Measurements from ENCODE around the gene CUL5.
"Not testable (repeated sequence)": the region's sequence is repeated elsewhere in the genome, so short reads cannot be mapped to it uniquely, and the experiment has no call there.

The CUL5 gene

DNA sequence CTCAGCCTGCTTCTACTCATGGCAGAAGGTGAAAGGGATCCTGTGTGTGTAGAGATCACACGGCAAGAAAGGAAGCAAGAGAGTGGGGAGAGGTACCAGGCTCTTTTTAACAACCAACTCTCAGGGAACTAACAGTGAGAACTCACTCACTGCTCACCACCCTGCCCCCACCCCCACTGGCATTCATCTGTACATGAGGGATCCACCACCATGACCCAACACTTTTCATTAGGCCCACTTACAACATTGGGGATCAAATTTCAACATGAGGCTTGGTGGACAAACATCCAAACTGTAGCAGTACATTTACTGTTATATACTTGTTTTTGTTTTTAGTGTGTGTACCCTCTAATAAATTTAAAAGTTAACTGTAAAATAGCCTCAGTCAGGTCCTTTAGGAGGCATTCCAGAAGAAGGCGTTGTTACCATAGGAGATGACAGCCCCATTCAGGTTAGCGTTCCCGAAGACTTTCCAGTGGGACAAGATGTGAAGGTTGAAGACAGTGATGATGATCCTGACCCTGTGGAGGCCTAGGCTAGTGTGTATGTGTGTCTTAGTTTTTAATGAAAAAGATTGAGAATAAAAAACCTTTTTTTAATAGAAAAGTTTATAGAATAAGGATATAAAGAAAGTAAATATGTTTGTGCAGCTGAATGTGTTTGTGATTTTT lies 11.3 kb downstream of the CUL5 start:
- no peak for TF ChIP-seq CTCF (IDR thresholded peaks at IDR 0.05; ENCODE audit: insufficient read depth, low read depth, low read length, missing control alignments)
- DNase-seq (ENCODE audit: low read depth), result peak; percentile 5
- H3K4me3 ChIP-seq (ENCODE audit: low read length), result no peak overlapping the region

DNA sequence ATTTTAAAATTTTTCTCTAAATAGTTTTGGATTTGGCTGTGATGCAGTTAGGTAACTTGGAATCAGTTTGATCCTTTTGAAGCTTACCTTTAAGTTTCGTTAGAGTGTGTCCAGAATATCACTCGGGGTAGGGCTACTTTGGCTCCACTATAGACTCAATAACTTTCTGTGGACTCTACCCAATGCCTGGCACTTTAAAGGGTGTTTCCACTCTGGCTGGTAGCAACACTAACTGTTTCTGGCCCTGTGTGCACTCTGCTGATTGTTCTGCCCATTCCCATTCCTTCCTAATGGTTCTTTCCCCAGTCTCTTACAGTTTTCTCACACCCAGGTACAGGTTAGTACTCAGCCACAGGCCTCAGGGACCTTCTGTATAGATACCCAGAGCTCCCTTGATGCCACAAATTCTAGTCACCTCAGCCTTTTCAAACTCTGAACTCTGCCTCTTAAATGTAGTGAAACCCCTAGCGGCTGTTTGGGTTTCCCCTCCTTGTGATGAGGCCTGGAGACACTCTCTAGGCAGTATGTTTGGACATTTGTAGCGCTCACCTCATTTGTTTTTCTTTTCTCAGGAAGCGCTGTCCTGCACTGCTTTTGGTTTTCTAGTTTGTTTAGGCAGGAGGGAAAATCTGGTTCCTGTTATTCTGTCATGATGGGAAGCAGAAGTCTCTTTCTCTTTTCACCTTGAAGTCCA lies 16.8 kb downstream of the CUL5 start:
- DNase-seq (ENCODE audit: low read depth), result no peak
- TF ChIP-seq CTCF (IDR thresholded peaks at IDR 0.05; ENCODE audit: insufficient read depth, low read depth, low read length, missing control alignments), result no peak
- no peak overlapping the region for H3K4me3 ChIP-seq (ENCODE audit: low read length)

DNA sequence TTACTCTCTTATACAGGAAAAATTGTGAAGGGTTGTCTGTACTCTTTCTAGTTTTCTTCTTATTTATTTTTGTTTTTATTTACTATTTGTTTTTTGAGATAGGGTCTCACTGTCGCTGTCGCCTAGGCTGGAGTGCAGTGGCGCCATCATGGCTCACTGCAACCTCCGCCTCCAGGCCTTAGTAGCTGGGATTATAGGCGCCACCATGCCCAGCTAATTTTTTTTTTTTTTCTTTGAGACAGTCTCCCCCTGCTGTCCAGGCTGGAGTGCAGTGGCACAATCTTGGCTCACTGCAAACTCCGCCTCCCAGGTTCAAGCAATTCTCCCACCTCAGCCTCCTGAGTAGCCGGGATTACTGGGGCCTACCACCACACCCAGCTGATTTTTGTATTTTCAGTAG lies 18.4 kb downstream of the CUL5 start:
- no peak overlapping the region for H3K4me3 ChIP-seq (ENCODE audit: low read length)
- no peak for DNase-seq (ENCODE audit: low read depth)
- TF ChIP-seq CTCF (IDR thresholded peaks at IDR 0.05; ENCODE audit: insufficient read depth, low read depth, low read length, missing control alignments), result no peak

GRCh38 chr11:108028822-108029441 lies 20.2 kb downstream of the CUL5 start:
- H3K4me3 ChIP-seq (ENCODE audit: low read length); DNase-seq (ENCODE audit: low read depth): not testable (repeated sequence)

- not testable (repeated sequence) for H3K4me3 ChIP-seq (ENCODE audit: low read length); DNase-seq (ENCODE audit: low read depth)
Observed at GRCh38 chr11:108031604-108032003, 22.9 kb downstream of the CUL5 start.

- DNase-seq (ENCODE audit: low read depth), result no peak
- no peak overlapping the region for H3K4me3 ChIP-seq (ENCODE audit: low read length)
- no peak for TF ChIP-seq CTCF (IDR thresholded peaks at IDR 0.05; ENCODE audit: insufficient read depth, low read depth, low read length, missing control alignments)
Observed at GRCh38 chr11:108032800-108033199, 24.1 kb downstream of the CUL5 start.

GRCh38 chr11:108034034-108034433 lies 25.3 kb downstream of the CUL5 start:
- DNase-seq (ENCODE audit: low read depth), result no peak
- no peak for TF ChIP-seq CTCF (IDR thresholded peaks at IDR 0.05; ENCODE audit: insufficient read depth, low read depth, low read length, missing control alignments)
- H3K4me3 ChIP-seq (ENCODE audit: low read length), result no peak overlapping the region

DNA sequence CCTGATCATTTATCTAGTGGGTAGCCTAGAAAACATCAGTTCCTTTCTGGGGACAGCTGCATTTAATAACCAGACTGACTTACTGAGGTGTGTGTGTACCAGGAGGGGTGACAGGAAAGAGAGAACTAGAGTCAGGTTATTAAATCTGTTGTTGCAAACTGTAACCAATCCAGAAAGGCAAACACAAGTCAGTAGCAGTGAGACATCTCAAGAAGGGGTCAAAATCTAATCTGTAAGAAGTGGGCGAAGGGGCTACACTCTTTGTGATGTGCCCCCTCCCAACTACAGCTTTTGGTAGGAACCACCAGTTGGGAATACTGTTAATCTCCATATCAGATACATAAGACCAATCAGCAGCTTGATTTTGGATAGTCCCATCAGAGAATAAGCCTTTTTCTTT lies 26.3 kb downstream of the CUL5 start:
- TF ChIP-seq CTCF (IDR thresholded peaks at IDR 0.05; ENCODE audit: insufficient read depth, low read depth, low read length, missing control alignments), result no peak
- H3K4me3 ChIP-seq (ENCODE audit: low read length), result no peak overlapping the region
- no peak for DNase-seq (ENCODE audit: low read depth)

Data from epithelial cell of esophagus (primary cell).